ENCODE measurements around the gene DLAT.

DNA sequence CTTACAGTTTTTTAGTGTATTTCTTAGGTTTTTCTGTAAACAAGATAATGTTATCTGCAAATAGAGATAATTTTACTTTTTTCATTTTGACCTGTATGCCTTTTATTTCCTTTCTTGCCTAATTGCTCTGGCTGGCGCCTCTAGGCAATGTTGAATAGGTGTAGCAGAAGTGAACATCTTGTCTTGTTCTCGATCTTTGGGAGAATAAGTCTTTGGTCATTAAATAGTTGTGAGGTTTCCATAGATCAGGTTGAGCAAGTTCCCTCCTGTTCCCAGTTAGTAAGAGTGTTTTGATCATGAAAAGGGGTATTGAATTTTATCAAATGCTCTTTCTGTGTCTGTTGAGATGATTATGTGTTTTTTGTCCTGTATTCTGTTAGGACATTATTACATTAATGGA is 24.6 kb downstream of the DLAT start:
- TF ChIP-seq, protein P1, sequence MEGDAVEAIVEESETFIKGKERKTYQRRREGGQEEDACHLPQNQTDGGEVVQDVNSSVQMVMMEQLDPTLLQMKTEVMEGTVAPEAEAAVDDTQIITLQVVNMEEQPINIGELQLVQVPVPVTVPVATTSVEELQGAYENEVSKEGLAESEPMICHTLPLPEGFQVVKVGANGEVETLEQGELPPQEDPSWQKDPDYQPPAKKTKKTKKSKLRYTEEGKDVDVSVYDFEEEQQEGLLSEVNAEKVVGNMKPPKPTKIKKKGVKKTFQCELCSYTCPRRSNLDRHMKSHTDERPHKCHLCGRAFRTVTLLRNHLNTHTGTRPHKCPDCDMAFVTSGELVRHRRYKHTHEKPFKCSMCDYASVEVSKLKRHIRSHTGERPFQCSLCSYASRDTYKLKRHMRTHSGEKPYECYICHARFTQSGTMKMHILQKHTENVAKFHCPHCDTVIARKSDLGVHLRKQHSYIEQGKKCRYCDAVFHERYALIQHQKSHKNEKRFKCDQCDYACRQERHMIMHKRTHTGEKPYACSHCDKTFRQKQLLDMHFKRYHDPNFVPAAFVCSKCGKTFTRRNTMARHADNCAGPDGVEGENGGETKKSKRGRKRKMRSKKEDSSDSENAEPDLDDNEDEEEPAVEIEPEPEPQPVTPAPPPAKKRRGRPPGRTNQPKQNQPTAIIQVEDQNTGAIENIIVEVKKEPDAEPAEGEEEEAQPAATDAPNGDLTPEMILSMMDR (IDR thresholded peaks at IDR 0.05): no peak
- no peak for TF ChIP-seq POLR2A (IDR thresholded peaks at IDR 0.05)

Measured in lower leg skin (tissue), 3 donors.